ENCODE results near the gene TMEM135. TPM values are rescaled to one million over a fixed set of nuclear protein-coding genes. Genes with fewer than 3 reads are reported as not detected.

The TMEM135 gene
- total RNA-seq, 1 donor from 2014 or later: 12.6 TPM

GRCh38 chr11:87007963-87008362, 29.8 kb upstream of the TMEM135 start:
- TF ChIP-seq CTCF (conservative IDR thresholded peaks at IDR 0.05; ENCODE audit: low read depth, low read length): no peak
- no peak for DNase-seq (ENCODE audit: low read depth)
- H3K4me3 ChIP-seq (ENCODE audit: low read depth, low read length): no peak overlapping the region

- no peak for TF ChIP-seq CTCF (conservative IDR thresholded peaks at IDR 0.05; ENCODE audit: low read depth, low read length)
- no peak overlapping the region for H3K4me3 ChIP-seq (ENCODE audit: low read depth, low read length)
- DNase-seq (ENCODE audit: low read depth): no peak
Measured at GRCh38 chr11:87012089-87012488, 25.6 kb upstream of the TMEM135 start.

GRCh38 chr11:87012673-87013072, 25.1 kb upstream of the TMEM135 start:
- no peak for DNase-seq (ENCODE audit: low read depth)
- TF ChIP-seq CTCF (conservative IDR thresholded peaks at IDR 0.05; ENCODE audit: low read depth, low read length): no peak

GRCh38 chr11:87013912-87014825, 23.6 kb upstream of the TMEM135 start:
- H3K4me3 ChIP-seq (ENCODE audit: low read depth, low read length): no peak overlapping the region
- no peak for DNase-seq (ENCODE audit: low read depth)
- no peak for TF ChIP-seq CTCF (conservative IDR thresholded peaks at IDR 0.05; ENCODE audit: low read depth, low read length)

More at GRCh38 chr11:87012673-87013072, 25.1 kb upstream of the TMEM135 start:
- no peak overlapping the region for H3K4me3 ChIP-seq (ENCODE audit: low read depth, low read length)

- no peak for DNase-seq (ENCODE audit: low read depth)
- no peak for TF ChIP-seq CTCF (conservative IDR thresholded peaks at IDR 0.05; ENCODE audit: low read depth, low read length)
- H3K4me3 ChIP-seq (ENCODE audit: low read depth, low read length): no peak overlapping the region
Measured at GRCh38 chr11:87015645-87016044, 22.1 kb upstream of the TMEM135 start.

- TF ChIP-seq CTCF (conservative IDR thresholded peaks at IDR 0.05; ENCODE audit: low read depth, low read length): no peak
- H3K4me3 ChIP-seq (ENCODE audit: low read depth, low read length): no peak overlapping the region
- DNase-seq (ENCODE audit: low read depth): no peak
Measured at GRCh38 chr11:87019613-87020271, 18.0 kb upstream of the TMEM135 start.
